ENCODE measurements around the gene MBD6. TPM values are rescaled to one million over a fixed set of nuclear protein-coding genes. Genes with fewer than 3 reads are reported as not detected.
A peak's percentile ranks its signal among the peaks of the same experiment; 100 is the strongest.

The MBD6 gene
- total and polyA plus RNA-seq, 2 experiments from 2014 or later: 14.1 to 36.9 TPM

GRCh38 chr12:57523706-57524614 is 1.3 kb downstream of the MBD6 start:
- peak overlapping the region; percentile 98 for H3K27ac ChIP-seq
- H3K27me3 ChIP-seq: no peaks in the 10 kb centered on the region
- DNase-seq (ENCODE audit: low read depth in 1 of 2, low spot score in 1 of 2): no peak
- H3K36me3 ChIP-seq: peaks cover 16% of the 10 kb centered on the region
- H3K4me3 ChIP-seq: peak overlapping the region; percentile 45
- H3K9me3 ChIP-seq (ENCODE audit: low read depth): no peaks in the 10 kb centered on the region
- TF ChIP-seq CTCF (IDR thresholded peaks at IDR 0.05; ENCODE audit: low read depth, low read length): no peak
- H3K4me1 ChIP-seq (ENCODE audit: low read depth): peaks cover 29% of the 10 kb centered on the region

DNA sequence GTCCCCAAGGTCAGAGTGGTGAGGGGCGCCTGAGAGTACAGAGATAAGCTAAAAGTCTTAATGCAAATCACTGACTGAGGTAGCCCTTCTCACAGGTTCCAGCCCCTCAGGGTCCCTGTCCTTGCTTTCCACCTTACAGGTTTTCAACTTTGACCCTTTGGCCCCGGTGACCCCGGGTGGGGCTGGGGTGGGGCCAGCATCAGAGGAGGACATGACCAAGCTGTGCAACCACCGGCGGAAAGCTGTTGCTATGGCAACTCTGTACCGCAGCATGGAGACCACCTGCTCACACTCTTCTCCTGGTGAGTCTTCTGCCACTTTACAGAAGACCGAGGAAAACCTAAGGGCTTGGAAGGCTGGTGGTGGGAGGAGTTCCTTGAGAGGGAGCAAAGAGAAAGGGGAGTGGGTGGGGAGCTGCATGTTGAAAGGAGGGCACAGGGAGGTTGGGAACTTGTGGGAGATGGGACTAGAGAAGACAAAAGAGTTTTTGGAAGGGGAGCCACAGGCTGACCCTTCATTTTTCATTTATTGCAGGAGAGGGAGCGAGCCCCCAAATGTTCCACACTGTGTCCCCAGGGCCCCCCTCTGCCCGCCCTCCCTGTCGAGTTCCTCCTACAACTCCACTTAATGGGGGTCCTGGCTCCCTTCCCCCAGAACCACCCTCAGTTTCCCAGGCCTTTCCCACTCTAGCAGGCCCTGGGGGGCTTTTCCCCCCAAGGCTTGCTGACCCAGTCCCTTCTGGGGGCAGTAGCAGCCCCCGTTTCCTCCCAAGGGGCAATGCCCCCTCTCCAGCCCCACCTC is 2.4 kb downstream of the MBD6 start:
- DNase-seq (ENCODE audit: low read depth in 1 of 2, low spot score in 1 of 2): no peak
- Histone ChIP-seq H3K4me1 (ENCODE audit: low read depth) (peaks cover 25% of the 10 kb centered on the region), H3K27me3 (no peaks in the 10 kb centered on the region), H3K36me3 (peaks cover 22% of the 10 kb centered on the region), H3K9me3 (ENCODE audit: low read depth) (no peaks in the 10 kb centered on the region), H3K27ac (peak overlapping the region; percentile 98), H3K4me3 (no peak overlapping the region)
- no peak for TF ChIP-seq CTCF (IDR thresholded peaks at IDR 0.05; ENCODE audit: low read depth, low read length)

- Histone ChIP-seq H3K4me1 (ENCODE audit: low read depth) (peaks cover 25% of the 10 kb centered on the region), H3K4me3 (no peak overlapping the region), H3K9me3 (ENCODE audit: low read depth) (no peaks in the 10 kb centered on the region), H3K27me3 (no peaks in the 10 kb centered on the region), H3K27ac (no peak overlapping the region), H3K36me3 (peaks cover 30% of the 10 kb centered on the region)
- DNase-seq (ENCODE audit: low read depth in 1 of 2, low spot score in 1 of 2): no peak
- no peak for TF ChIP-seq CTCF (IDR thresholded peaks at IDR 0.05; ENCODE audit: low read depth, low read length)
Measured at GRCh38 chr12:57525615-57526383, 3.2 kb downstream of the MBD6 start.

- no peak for DNase-seq (ENCODE audit: low read depth in 1 of 2, low spot score in 1 of 2)
- Histone ChIP-seq H3K27me3 (no peaks in the 10 kb centered on the region), H3K4me1 (ENCODE audit: low read depth) (peaks cover 18% of the 10 kb centered on the region), H3K36me3 (peaks cover 35% of the 10 kb centered on the region), H3K27ac (no peak overlapping the region), H3K9me3 (ENCODE audit: low read depth) (no peaks in the 10 kb centered on the region), H3K4me3 (no peak overlapping the region)
- no peak for TF ChIP-seq CTCF (IDR thresholded peaks at IDR 0.05; ENCODE audit: low read depth, low read length)
Measured at GRCh38 chr12:57526477-57527126, 4.0 kb downstream of the MBD6 start.

DNA sequence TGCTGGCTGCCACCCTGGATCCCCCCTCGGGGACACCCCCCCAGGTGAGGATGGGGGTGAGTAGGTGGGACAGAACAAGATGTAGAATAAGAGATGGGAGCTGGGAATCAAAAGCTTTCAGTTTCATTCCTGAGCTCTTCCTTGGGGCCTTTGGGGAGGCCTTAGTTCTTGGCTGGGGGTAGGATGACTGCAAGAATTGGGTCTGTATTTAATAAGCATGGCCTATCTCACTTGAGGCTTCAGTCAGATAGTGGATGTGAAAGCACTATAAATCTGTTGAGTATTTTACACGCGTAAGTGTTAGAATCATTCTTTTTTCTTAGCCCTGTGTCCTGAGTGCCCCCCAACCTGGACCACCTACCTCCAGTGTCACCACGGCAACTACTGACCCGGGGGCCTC is 4.6 kb downstream of the MBD6 start:
- no peaks in the 10 kb centered on the region for H3K9me3 ChIP-seq (ENCODE audit: low read depth)
- TF ChIP-seq CTCF (IDR thresholded peaks at IDR 0.05; ENCODE audit: low read depth, low read length): no peak
- no peak for DNase-seq (ENCODE audit: low read depth in 1 of 2, low spot score in 1 of 2)
- H3K4me1 ChIP-seq (ENCODE audit: low read depth): peaks cover 14% of the 10 kb centered on the region
- H3K36me3 ChIP-seq: peaks cover 40% of the 10 kb centered on the region
- no peak overlapping the region for H3K4me3 ChIP-seq
- H3K27ac ChIP-seq: no peak overlapping the region
- no peaks in the 10 kb centered on the region for H3K27me3 ChIP-seq

All from cardiac muscle cell (in vitro differentiated cells and primary cell).